ENCODE results near the gene PLCB1. TPM values are rescaled to one million over a fixed set of nuclear protein-coding genes. Genes with fewer than 3 reads are reported as not detected.

PLCB1 gene
- total and polyA plus RNA-seq, 2 donors (not counting 3 experiments of a cell fraction or from before 2014, with no cell fraction given): 10.2 to 53.4 TPM

DNA sequence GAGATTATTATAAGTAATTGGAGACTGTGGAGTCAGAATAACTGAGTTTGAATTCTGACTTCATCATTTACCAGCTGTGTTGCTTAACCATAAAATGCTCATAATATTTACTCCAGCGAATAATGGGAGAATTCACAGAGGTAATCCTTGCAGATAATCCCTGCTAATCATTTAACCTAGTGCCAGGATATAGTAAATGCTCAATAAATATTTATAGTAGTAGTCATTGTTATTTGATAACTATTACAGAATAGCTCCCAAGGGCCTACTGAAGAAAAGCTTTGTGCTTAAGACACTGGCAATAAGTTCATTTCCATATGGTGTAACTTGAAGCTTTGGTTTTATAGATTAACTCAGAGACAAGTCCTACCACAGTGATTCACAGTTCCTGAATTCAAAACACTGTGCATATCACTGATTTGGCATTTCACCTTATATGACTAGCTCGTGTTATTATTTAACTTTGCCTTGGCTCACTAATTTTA lies 728.0 kb downstream of the PLCB1 start:
- peak; percentile 37 for DNase-seq (ENCODE audit: low read depth, low spot score)
- Histone ChIP-seq H3K4me1 (ENCODE audit: control insufficient read depth, extremely low read depth, insufficient read depth, low read length) (no peaks in the 10 kb centered on the region), H3K9me3 (replicated peaks; ENCODE audit: control insufficient read depth, insufficient read depth, low read length) (no peaks in the 10 kb centered on the region), H3K27me3 (ENCODE audit: control insufficient read depth in 2 of 2, insufficient read depth in 2 of 2, low read length in 2 of 2) (no peaks in the 10 kb centered on the region), H3K9me1 (replicated peaks; ENCODE audit: control insufficient read depth, extremely low read depth, insufficient read depth, low read length) (no peaks in the 10 kb centered on the region), H3K79me2 (ENCODE audit: control insufficient read depth, insufficient read depth, low read length) (no peaks in the 10 kb centered on the region), H2AFZ (ENCODE audit: low read depth, low read length) (no peak overlapping the region), H3K9ac (replicated peaks; ENCODE audit: extremely low read depth, insufficient read depth, low read length) (no peak overlapping the region), H3K36me3 (ENCODE audit: control insufficient read depth in 2 of 2, extremely low read depth in 1 of 2, insufficient read depth in 2 of 2, low read length in 2 of 2) (no peaks in the 10 kb centered on the region), H3K4me2 (ENCODE audit: insufficient read depth, low read length) (no peak overlapping the region), H3K27ac (ENCODE audit: insufficient read depth, low read depth, low read length) (no peak overlapping the region), H3K4me3 (replicated peaks in 1 of 3; ENCODE audit: insufficient read depth in 1 of 3, low read depth in 1 of 3, low read length in 3 of 3) (no peak overlapping the region), H4K20me1 (replicated peaks; ENCODE audit: control insufficient read depth, extremely low read depth, insufficient read depth, low read length) (no peaks in the 10 kb centered on the region)
- FAIRE-seq: no peak
- TF ChIP-seq FOS (IDR thresholded peaks at IDR 0.05; ENCODE audit: borderline replicate concordance, insufficient read depth, low read length) (peak; percentile 19), POLR2AphosphoS5 (IDR thresholded peaks at IDR 0.05; ENCODE audit: insufficient read depth, low read depth, low read length) (no peak), JUN (IDR thresholded peaks at IDR 0.05; ENCODE audit: borderline replicate concordance, insufficient read depth, insufficient read length, low read depth) (no peak), GATA2 (IDR thresholded peaks at IDR 0.05; ENCODE audit: insufficient read depth, insufficient read length, low read depth, low read length) (peak; percentile 19)
- TF ChIP-seq, protein P1, sequence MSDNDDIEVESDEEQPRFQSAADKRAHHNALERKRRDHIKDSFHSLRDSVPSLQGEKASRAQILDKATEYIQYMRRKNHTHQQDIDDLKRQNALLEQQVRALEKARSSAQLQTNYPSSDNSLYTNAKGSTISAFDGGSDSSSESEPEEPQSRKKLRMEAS (IDR thresholded peaks at IDR 0.05; ENCODE audit: insufficient read depth, insufficient read length): no peak
- ChIA-PET CTCF (interaction anchor here (0.6 to 1.5 kb wide), 5 partner anchors 9 to 533 kb away, joined by 3 to 4 read pairs (median 3); no protein-coding TSS in a partner anchor), POLR2A (no interaction called here)
- no TSS peak for BruUV-seq (replicated peaks)
- dilution Hi-C loops (cut with MboI; ENCODE audit: extremely low pct_ligation_motif_present, low sequenced_read_pairs): no loop called here
- intact Hi-C loops (cut with micrococcal nuclease): no loop called here

DNA sequence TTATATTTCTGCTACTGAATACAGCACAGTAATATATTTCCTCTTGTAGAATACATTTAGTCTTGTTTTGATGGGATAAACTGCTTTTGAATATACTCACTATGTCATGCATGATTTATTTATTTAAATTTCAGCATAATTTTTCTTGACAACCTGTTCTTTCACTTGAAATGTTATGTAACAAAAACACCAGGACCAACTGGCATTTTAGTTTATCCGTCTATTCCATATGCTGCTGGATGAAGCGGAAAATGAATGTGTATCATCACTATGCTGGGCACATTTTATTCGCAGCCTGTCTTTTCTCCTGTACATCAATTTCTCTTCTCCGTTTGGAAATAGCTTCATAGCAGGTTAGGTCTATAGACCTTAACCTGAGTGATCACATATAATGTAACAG lies 730.0 kb downstream of the PLCB1 start:
- BruUV-seq (replicated peaks): no TSS peak
- intact Hi-C loops (cut with micrococcal nuclease): no loop called here
- DNase-seq (ENCODE audit: low read depth, low spot score) (no peak), FAIRE-seq (no peak)
- Histone ChIP-seq H3K9ac (replicated peaks; ENCODE audit: extremely low read depth, insufficient read depth, low read length) (no peak overlapping the region), H3K4me3 (replicated peaks in 1 of 3; ENCODE audit: insufficient read depth in 1 of 3, low read depth in 1 of 3, low read length in 3 of 3) (no peak overlapping the region), H3K9me1 (replicated peaks; ENCODE audit: control insufficient read depth, extremely low read depth, insufficient read depth, low read length) (no peaks in the 10 kb centered on the region), H2AFZ (ENCODE audit: low read depth, low read length) (no peak overlapping the region), H3K36me3 (ENCODE audit: control insufficient read depth in 2 of 2, extremely low read depth in 1 of 2, insufficient read depth in 2 of 2, low read length in 2 of 2) (no peaks in the 10 kb centered on the region), H3K9me3 (replicated peaks; ENCODE audit: control insufficient read depth, insufficient read depth, low read length) (no peaks in the 10 kb centered on the region), H3K79me2 (ENCODE audit: control insufficient read depth, insufficient read depth, low read length) (no peaks in the 10 kb centered on the region), H3K4me2 (ENCODE audit: insufficient read depth, low read length) (no peak overlapping the region), H3K27ac (ENCODE audit: insufficient read depth, low read depth, low read length) (no peak overlapping the region), H3K4me1 (ENCODE audit: control insufficient read depth, extremely low read depth, insufficient read depth, low read length) (no peaks in the 10 kb centered on the region), H3K27me3 (ENCODE audit: control insufficient read depth in 2 of 2, insufficient read depth in 2 of 2, low read length in 2 of 2) (no peaks in the 10 kb centered on the region), H4K20me1 (replicated peaks; ENCODE audit: control insufficient read depth, extremely low read depth, insufficient read depth, low read length) (no peaks in the 10 kb centered on the region)
- dilution Hi-C loops (cut with MboI; ENCODE audit: extremely low pct_ligation_motif_present, low sequenced_read_pairs): no loop called here
- TF ChIP-seq JUN (IDR thresholded peaks at IDR 0.05; ENCODE audit: borderline replicate concordance, insufficient read depth, insufficient read length, low read depth): no peak
- TF ChIP-seq GATA2 (IDR thresholded peaks at IDR 0.05; ENCODE audit: insufficient read depth, insufficient read length, low read depth, low read length): no peak
- no peak for TF ChIP-seq FOS (IDR thresholded peaks at IDR 0.05; ENCODE audit: borderline replicate concordance, insufficient read depth, low read length)
- TF ChIP-seq POLR2A (IDR thresholded peaks at IDR 0.05; ENCODE audit: low read depth, low read length): no peak
- no peak for TF ChIP-seq CTCF (IDR thresholded peaks at IDR 0.05; ENCODE audit: extremely low read depth in 1 of 2, insufficient read depth in 1 of 2, low read depth in 1 of 2, low read length in 2 of 2)
- no peak for TF ChIP-seq POLR2AphosphoS5 (IDR thresholded peaks at IDR 0.05; ENCODE audit: insufficient read depth, low read depth, low read length)
- TF ChIP-seq MYC (IDR thresholded peaks at IDR 0.05; ENCODE audit: low read depth, low read length): no peak
- TF ChIP-seq, protein P1 (IDR thresholded peaks at IDR 0.05; ENCODE audit: insufficient read depth, insufficient read length): no peak
- no peak for TF ChIP-seq EZH2 (IDR thresholded peaks at IDR 0.05; ENCODE audit: borderline replicate concordance, low read depth, low read length, severe bottlenecking)
- ChIA-PET CTCF (interaction anchor here (1.8 kb wide), 1 partner anchor 8 kb away, joined by 15 read pairs; no protein-coding TSS in a partner anchor), POLR2A (no interaction called here)
